ENCODE data around the gene SLC35D2. TPM values are rescaled to one million over a fixed set of nuclear protein-coding genes. Genes with fewer than 3 reads are reported as not detected.

The SLC35D2 gene
- total and polyA plus RNA-seq, 7 donors = 12.9 to 118 (median 22.4) TPM

DNA sequence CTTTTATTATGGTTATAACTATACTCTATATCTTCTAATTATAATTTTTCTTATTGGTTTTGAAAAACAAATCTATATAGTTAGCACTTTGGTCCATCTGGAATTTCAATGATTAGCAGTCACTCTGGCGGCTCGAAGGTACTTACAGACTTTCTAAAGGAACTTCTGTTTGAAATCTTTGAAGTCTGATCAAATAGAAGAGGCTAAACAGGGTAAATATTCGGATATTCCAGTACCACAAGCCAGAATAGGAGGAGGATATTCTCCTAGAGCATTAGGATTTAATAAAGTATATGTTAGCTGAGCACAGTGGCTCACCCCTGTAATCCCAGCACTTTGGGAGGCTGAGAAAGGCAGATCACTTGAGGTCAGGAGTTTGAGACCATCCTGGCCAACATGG lies 42.8 kb downstream of the SLC35D2 start:
- WGBS, 2 donors = 94 to 97% methylated on average over 3 of the region's 3 CpGs
- peaks cover 0 to 38% (median 23%) of the 10 kb centered on the region in 4 donors for H3K4me1 ChIP-seq
- H3K4me3 ChIP-seq = no peak overlapping the region
- intact Hi-C loops (cut with DNase I) = no loop called here
- TF ChIP-seq, protein P1, sequence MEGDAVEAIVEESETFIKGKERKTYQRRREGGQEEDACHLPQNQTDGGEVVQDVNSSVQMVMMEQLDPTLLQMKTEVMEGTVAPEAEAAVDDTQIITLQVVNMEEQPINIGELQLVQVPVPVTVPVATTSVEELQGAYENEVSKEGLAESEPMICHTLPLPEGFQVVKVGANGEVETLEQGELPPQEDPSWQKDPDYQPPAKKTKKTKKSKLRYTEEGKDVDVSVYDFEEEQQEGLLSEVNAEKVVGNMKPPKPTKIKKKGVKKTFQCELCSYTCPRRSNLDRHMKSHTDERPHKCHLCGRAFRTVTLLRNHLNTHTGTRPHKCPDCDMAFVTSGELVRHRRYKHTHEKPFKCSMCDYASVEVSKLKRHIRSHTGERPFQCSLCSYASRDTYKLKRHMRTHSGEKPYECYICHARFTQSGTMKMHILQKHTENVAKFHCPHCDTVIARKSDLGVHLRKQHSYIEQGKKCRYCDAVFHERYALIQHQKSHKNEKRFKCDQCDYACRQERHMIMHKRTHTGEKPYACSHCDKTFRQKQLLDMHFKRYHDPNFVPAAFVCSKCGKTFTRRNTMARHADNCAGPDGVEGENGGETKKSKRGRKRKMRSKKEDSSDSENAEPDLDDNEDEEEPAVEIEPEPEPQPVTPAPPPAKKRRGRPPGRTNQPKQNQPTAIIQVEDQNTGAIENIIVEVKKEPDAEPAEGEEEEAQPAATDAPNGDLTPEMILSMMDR (IDR thresholded peaks at IDR 0.05) = no peak
- no peak for TF ChIP-seq POLR2AphosphoS5 (IDR thresholded peaks at IDR 0.05)
- TF ChIP-seq POLR2A (IDR thresholded peaks at IDR 0.05) = no peak
- no peak for TF ChIP-seq EP300 (IDR thresholded peaks at IDR 0.05)
- H3K27ac ChIP-seq = no peak overlapping the region
- no peak for DNase-seq
- no peaks in the 10 kb centered on the region for H3K27me3 ChIP-seq
- H3K9me3 ChIP-seq = no peaks in the 10 kb centered on the region
- H3K36me3 ChIP-seq = no peaks in the 10 kb centered on the region

- no peak for TF ChIP-seq POLR2AphosphoS5 (IDR thresholded peaks at IDR 0.05)
- TF ChIP-seq, protein P1 (IDR thresholded peaks at IDR 0.05) = no peak
- TF ChIP-seq POLR2A (IDR thresholded peaks at IDR 0.05) = no peak
- no peak for TF ChIP-seq EP300 (IDR thresholded peaks at IDR 0.05)
- 97 to 99% methylated on average over 3 of the region's 3 CpGs for WGBS, 2 donors
These were observed 45.2 kb downstream of the SLC35D2 start for GRCh38 chr9:96338299-96338698.

GRCh38 chr9:96333958-96334357 lies 49.6 kb downstream of the SLC35D2 start:
- intact Hi-C loops (cut with DNase I) = no loop called here
- H3K4me1 ChIP-seq = no peaks in the 10 kb centered on the region
- WGBS, 2 donors = 84% methylated on average over 1 of the region's 1 CpG
- peaks cover 0 to 26% (median 0%) of the 10 kb centered on the region in 4 donors for H3K36me3 ChIP-seq
- TF ChIP-seq, protein P1 (IDR thresholded peaks at IDR 0.05) = no peak
- no peak for TF ChIP-seq POLR2A (IDR thresholded peaks at IDR 0.05)
- TF ChIP-seq POLR2AphosphoS5 (IDR thresholded peaks at IDR 0.05) = no peak
- no peak for TF ChIP-seq EP300 (IDR thresholded peaks at IDR 0.05)
- no peaks in the 10 kb centered on the region for H3K9me3 ChIP-seq
- no peak for DNase-seq
- H3K27me3 ChIP-seq = no peaks in the 10 kb centered on the region
- H3K4me3 ChIP-seq = no peak overlapping the region
- no peak overlapping the region for H3K27ac ChIP-seq

More at GRCh38 chr9:96338299-96338698, 45.2 kb downstream of the SLC35D2 start:
- Histone ChIP-seq H3K4me1 (peaks cover 0 to 24% (median 7%) of the 10 kb centered on the region in 4 donors), H3K9me3 (no peaks in the 10 kb centered on the region), H3K4me3 (no peak overlapping the region), H3K27me3 (no peaks in the 10 kb centered on the region), H3K27ac (no peak overlapping the region), H3K36me3 (peaks cover 0 to 7% (median 0%) of the 10 kb centered on the region in 4 donors)
- DNase-seq = no peak
- intact Hi-C loops (cut with DNase I) = no loop called here

GRCh38 chr9:96331236-96331947 lies 52.1 kb downstream of the SLC35D2 start:
- 83 to 95% methylated on average over 9 of the region's 9 CpGs for WGBS, 2 donors
- H3K36me3 ChIP-seq = peaks cover 0 to 26% (median 0%) of the 10 kb centered on the region in 4 donors
- H3K4me1 ChIP-seq = no peaks in the 10 kb centered on the region
- H3K27ac ChIP-seq = no peak overlapping the region
- no peaks in the 10 kb centered on the region for H3K27me3 ChIP-seq
- no peak overlapping the region for H3K4me3 ChIP-seq
- H3K9me3 ChIP-seq = no peaks in the 10 kb centered on the region
- TF ChIP-seq POLR2A (IDR thresholded peaks at IDR 0.05) = no peak
- no peak for DNase-seq
- intact Hi-C loops (cut with DNase I) = no loop called here

DNA sequence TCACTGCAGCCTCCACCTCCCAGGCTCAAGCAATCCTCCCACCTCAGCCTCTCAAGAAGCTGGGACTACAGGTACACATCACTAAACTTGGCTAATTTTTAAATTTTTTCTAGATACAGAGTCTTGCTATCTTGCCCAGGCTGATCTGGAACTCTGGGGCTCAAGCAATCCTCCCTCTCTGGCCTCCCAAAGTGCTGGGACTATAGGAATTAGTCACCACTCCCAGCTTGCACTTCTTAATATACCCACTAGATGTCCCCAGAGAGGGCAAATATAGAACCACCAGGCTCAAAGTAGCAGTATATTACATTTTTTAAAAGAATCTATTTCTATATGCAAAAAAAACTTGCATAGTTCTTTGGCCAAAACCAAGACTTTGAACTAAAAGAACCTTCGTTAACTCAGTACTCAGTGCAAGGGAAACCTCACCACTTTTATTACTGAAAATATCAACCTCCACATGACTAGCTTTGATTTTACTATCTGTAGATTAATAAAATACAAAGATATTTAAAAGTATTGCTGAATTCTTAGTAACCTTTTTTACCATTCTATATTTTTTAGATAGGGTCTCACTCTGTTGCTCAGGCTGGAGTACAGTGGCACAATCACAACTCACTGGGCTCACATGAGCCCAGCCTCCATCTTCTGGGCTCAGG lies 55.7 kb downstream of the SLC35D2 start:
- Histone ChIP-seq H3K9me3 (no peaks in the 10 kb centered on the region), H3K27ac (no peak overlapping the region), H3K36me3 (peaks cover 0 to 29% (median 0%) of the 10 kb centered on the region in 4 donors), H3K4me3 (no peak overlapping the region), H3K27me3 (no peaks in the 10 kb centered on the region), H3K4me1 (no peaks in the 10 kb centered on the region)
- no peak for DNase-seq
- intact Hi-C loops (cut with DNase I) = loop anchor here (2.0 kb wide), 1 partner anchor 339 kb away; no protein-coding TSS in a partner anchor
- 32 to 52% methylated on average over 1 of the region's 1 CpG for WGBS, 2 donors
- TF ChIP-seq, protein P1 (IDR thresholded peaks at IDR 0.05) = peak; percentile 72 to 87 (median 76)
- no peak for TF ChIP-seq POLR2A (IDR thresholded peaks at IDR 0.05)
